Keratinocyte (primary cell): Measurements from ENCODE around the gene KDM1B. TPM values are rescaled to one million over a fixed set of nuclear protein-coding genes. Genes with fewer than 3 reads are reported as not detected.
A peak's percentile ranks its signal among the peaks of the same experiment; 100 is the strongest.

Experiments used
- DNase-seq: peaks from one replicate; pipeline ENCODE4 v3.0.0-alpha.2; 2011; ENCODE audit warnings: low read depth, missing footprints, low spot score
- FAIRE-seq: peaks from 2 replicates; lab custom pipeline; 2011; peaks lifted over from hg19 to GRCh38; lab: Jason Lieb, UNC
- H2AFZ ChIP-seq: 2 replicates; pipeline ENCODE4 v1.6.0; 2012; ENCODE audit warnings: low read length, control low read depth, inconsistent platforms; ENCODE audit not compliant: control insufficient read depth
- H3K27ac ChIP-seq: 2 replicates; pipeline ENCODE4 v1.5.1; 2011; ENCODE audit warnings: low read length; ENCODE audit not compliant: control insufficient read depth, insufficient read depth
- H3K27me3 ChIP-seq: 3 replicates; pipeline ENCODE4 v1.6.0; 2011; ENCODE audit warnings: low read length; ENCODE audit not compliant: control insufficient read depth, insufficient read depth; ENCODE audit errors: extremely low read depth
- H3K36me3 ChIP-seq, 2 experiments: 2 replicates in 1 of 2; 3 replicates in 1 of 2; pipeline ENCODE4 v1.5.1; 2011; ENCODE audit warnings: low read length in 2 of 2, mild to moderate bottlenecking in 1 of 2; ENCODE audit not compliant: control insufficient read depth in 2 of 2, insufficient read depth in 2 of 2; ENCODE audit errors: extremely low read depth in 1 of 2
- H3K4me1 ChIP-seq: 3 replicates; pipeline ENCODE4 v1.5.1; 2011; ENCODE audit warnings: low read length; ENCODE audit not compliant: control insufficient read depth, insufficient read depth; ENCODE audit errors: extremely low read depth
- H3K4me2 ChIP-seq: 3 replicates; pipeline ENCODE4 v1.6.0; 2011; ENCODE audit warnings: low read depth, low read length; ENCODE audit not compliant: control insufficient read depth, insufficient read depth; ENCODE audit errors: extremely low read depth
- H3K4me3 ChIP-seq, 3 experiments: fragments of 200-600 bp in 1 of 3; sonication (generic) in 1 of 3; 2 replicates in 2 of 3; 3 replicates in 1 of 3; pipeline ENCODE4 v1.5.1; 2011 to 2016; ENCODE audit warnings: low read length in 3 of 3, mild to moderate bottlenecking in 3 of 3, control low read depth in 2 of 3, inconsistent platforms in 1 of 3, low read depth in 1 of 3, mixed read lengths in 1 of 3, mixed run types in 1 of 3, moderate library complexity in 1 of 3; ENCODE audit not compliant: control insufficient read depth in 2 of 3, insufficient read depth in 2 of 3; ENCODE audit errors: extremely low read depth in 1 of 3
- H3K79me2 ChIP-seq: 2 replicates; pipeline ENCODE4 v1.6.0; 2012; ENCODE audit warnings: low read length; ENCODE audit not compliant: control insufficient read depth, insufficient read depth
- H3K9ac ChIP-seq: 3 replicates; pipeline ENCODE4 v1.6.0; 2011; ENCODE audit warnings: low read length; ENCODE audit not compliant: control insufficient read depth, insufficient read depth; ENCODE audit errors: extremely low read depth
- H3K9me1 ChIP-seq: 3 replicates; pipeline ENCODE4 v1.6.0; 2011; ENCODE audit warnings: low read length; ENCODE audit not compliant: control insufficient read depth, insufficient read depth; ENCODE audit errors: extremely low read depth
- H3K9me3 ChIP-seq: 2 replicates; pipeline ENCODE4 v1.5.1; 2012; ENCODE audit warnings: low read depth, low read length; ENCODE audit not compliant: control insufficient read depth
- H4K20me1 ChIP-seq: 3 replicates; pipeline ENCODE4 v1.6.0; 2011; ENCODE audit warnings: low read length; ENCODE audit not compliant: control insufficient read depth, insufficient read depth; ENCODE audit errors: extremely low read depth
- CTCF ChIP-seq, 3 experiments: IDR thresholded peaks in 1 of 3; conservative IDR thresholded peaks in 1 of 3; optimal IDR thresholded peaks in 1 of 3; 2 replicates in 2 of 3; 3 replicates in 1 of 3; pipeline versions ENCODE3 to v1.5.1; 2011; ENCODE audit warnings: low read length in 3 of 3, mild to moderate bottlenecking in 3 of 3, moderate library complexity in 2 of 3, control low read depth in 1 of 3, inconsistent platforms in 1 of 3; ENCODE audit not compliant: insufficient read depth in 2 of 3; ENCODE audit errors: extremely low read depth in 1 of 3
- EZH2 ChIP-seq: IDR thresholded peaks from one replicate; pipeline ENCODE4 v1.6.1; 2012; ENCODE audit warnings: inconsistent platforms, mild to moderate bottlenecking, low read length, moderate library complexity
- dilution Hi-C: fragments of 300-500 bp; cut with MboI; formaldehyde crosslinking; loops from one replicate; pipeline ENCODE4 v1.7.0; 2020; ENCODE audit warnings: low sequenced_read_pairs; ENCODE audit not compliant: extremely low pct_ligation_motif_present
- polyA plus RNA-seq, 5 experiments: library from polyadenylated mRNA; depleted of rRNA in 3 of 5; stranded (reverse) in 3 of 5; stranded (forward) in 1 of 5; unstranded in 1 of 5; fragments of >200 nt; gene quantifications; 1 replicate in 1 of 5; 2 replicates in 3 of 5; 3 replicates in 1 of 5; pipeline versions ENCODE4 v1.2.1 to v1.2.3, GENCODE V29; 2011 to 2012; ENCODE audit warnings: missing spikeins in 2 of 5, low read depth in 1 of 5, low replicate concordance in 1 of 5

Gene KDM1B
- polyA plus RNA-seq, 1 donor (not counting 4 experiments of a cell fraction or from before 2014, with no cell fraction given): 32.7 TPM

DNA sequence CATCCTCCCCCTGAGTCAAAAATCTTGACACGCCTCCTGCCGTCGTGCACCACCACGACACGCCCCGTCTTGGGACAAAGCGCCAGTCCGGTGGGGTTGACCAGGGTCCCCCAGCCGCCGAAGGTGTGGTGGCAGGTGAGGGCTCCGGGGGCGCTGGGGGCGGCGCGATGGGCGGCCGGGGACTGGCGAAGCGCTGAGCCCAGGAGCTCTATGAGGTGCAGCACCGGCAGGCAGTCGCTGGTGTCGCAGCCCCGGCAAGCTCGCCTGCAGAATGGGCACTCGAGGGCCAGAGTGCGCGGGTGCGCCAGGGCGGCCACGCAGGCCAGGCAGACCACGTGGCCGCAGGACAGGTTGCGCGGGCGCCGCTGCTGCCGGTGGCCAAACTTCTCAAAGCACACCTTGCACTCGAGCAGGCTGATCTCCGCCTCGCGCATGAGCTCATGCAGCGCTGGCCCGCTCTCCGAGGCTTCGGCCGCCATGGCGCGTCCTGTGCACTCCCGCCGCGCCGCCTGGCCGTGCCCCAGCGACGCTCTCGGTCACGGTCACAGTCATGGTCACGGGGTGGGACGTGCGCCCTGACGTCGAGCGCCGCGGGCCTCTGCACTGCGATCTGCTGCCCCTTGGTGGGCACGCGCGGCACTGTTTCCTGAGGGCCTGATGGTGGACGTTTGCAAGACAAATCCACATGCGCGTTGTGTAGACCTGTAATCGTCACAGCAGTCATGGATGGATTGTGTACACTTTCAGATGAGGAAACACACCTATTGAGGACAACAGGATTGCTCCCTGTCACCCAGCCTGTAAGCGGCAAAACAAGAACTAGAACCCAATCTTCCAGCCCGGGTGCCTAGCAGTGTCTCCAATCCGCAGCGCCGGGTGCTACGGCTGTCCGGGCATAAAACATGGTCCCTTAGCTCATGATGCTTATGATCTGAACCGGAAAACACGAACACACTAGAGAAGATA lies 32.8 kb upstream of the KDM1B start, which contains the start of gene NHLRC1:
Gene NHLRC1 (minus strand): TSS at position 550 of the 966 bp plus-strand sequence. CDS start 71 bp downstream, at position 479.
- no peaks in the 10 kb centered on the region for H4K20me1 ChIP-seq
- peak within 1 kb of the TSS; percentile 88 for H2AFZ ChIP-seq
- peak; percentile 42 for DNase-seq
- no peaks in the 10 kb centered on the region for H3K27me3 ChIP-seq
- peak within 1 kb of the TSS; percentile 24 to 60 (median 33) for H3K4me3 ChIP-seq
- peak; percentile 60 for FAIRE-seq
- no peaks in the 10 kb centered on the region for H3K79me2 ChIP-seq
- H3K9me1 ChIP-seq: no peaks in the 10 kb centered on the region
- H3K4me1 ChIP-seq: peaks cover 20% of the 10 kb centered on the region
- peaks cover 3% of the 10 kb centered on the region for H3K9me3 ChIP-seq
- dilution Hi-C loops: no loop called here
- peak within 1 kb of the TSS; percentile 59 for H3K9ac ChIP-seq
- no peaks in the 10 kb centered on the region for H3K36me3 ChIP-seq
- H3K27ac ChIP-seq: peak within 1 kb of the TSS; percentile 63
- TF ChIP-seq EZH2 (no peak), CTCF (optimal IDR thresholded peaks at IDR 0.05 in 1 of 3, IDR thresholded peaks at IDR 0.05 in 1 of 3, conservative IDR thresholded peaks at IDR 0.05 in 1 of 3; ENCODE audit: extremely low read depth in 1 of 3, insufficient read depth in 2 of 3, low read length in 3 of 3) (peak; percentile 88 to 99 (median 94))
- H3K4me2 ChIP-seq: peak within 1 kb of the TSS; percentile 79

- Histone ChIP-seq H2AFZ (no peak overlapping the region), H3K4me2 (no peak overlapping the region), H3K9ac (no peak overlapping the region), H3K4me3 (no peak overlapping the region), H3K36me3 (peaks cover 0 to 6% of the 10 kb centered on the region in 2 experiments), H3K4me1 (peaks cover 11% of the 10 kb centered on the region), H4K20me1 (no peaks in the 10 kb centered on the region), H3K9me3 (peaks cover 3% of the 10 kb centered on the region), H3K79me2 (no peaks in the 10 kb centered on the region), H3K27me3 (no peaks in the 10 kb centered on the region), H3K9me1 (no peaks in the 10 kb centered on the region), H3K27ac (no peak overlapping the region)
- dilution Hi-C loops: no loop called here
- FAIRE-seq (no peak), DNase-seq (no peak)
- TF ChIP-seq EZH2: no peak
- TF ChIP-seq CTCF (optimal IDR thresholded peaks at IDR 0.05 in 1 of 3, IDR thresholded peaks at IDR 0.05 in 1 of 3, conservative IDR thresholded peaks at IDR 0.05 in 1 of 3; ENCODE audit: extremely low read depth in 1 of 3, insufficient read depth in 2 of 3, low read length in 3 of 3): no peak
Measured at GRCh38 chr6:18126121-18126520, 29.1 kb upstream of the KDM1B start.
